GM18867 (cell line): Measurements from ENCODE around the gene KLKB1.

Experiments
- ATAC-seq: cut with Tn5 transposase; IDR thresholded peaks from one replicate; pipeline ENCODE4 v1.9.1; 2021; ENCODE audit warnings: mild to moderate bottlenecking, moderate library complexity; ENCODE audit not compliant: unreplicated experiment

The KLKB1 gene

DNA sequence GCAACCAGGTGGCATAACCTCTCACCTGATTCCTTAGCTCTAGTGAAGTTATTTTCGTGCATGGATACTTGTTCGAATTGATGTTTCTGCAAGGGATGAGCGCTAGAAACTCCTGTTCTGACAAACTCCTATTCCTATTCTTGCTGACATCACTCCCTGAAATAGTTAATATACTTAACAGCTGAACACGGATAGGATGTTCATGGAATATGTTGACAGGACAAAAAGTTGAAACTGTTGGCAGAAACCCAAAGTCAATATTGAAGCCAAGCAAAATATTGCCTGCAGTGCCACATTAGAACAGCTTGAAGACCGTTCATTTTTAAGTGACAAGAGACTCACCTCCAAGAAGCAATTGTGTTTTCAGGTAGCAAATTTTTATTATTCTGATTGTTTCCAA, at the start of gene KLKB1:
Gene KLKB1 (plus strand): TSS at position 287 of the 400 bp plus-strand sequence. CDS start 689 bp downstream, outside the sequence.
- no peak for ATAC-seq

DNA sequence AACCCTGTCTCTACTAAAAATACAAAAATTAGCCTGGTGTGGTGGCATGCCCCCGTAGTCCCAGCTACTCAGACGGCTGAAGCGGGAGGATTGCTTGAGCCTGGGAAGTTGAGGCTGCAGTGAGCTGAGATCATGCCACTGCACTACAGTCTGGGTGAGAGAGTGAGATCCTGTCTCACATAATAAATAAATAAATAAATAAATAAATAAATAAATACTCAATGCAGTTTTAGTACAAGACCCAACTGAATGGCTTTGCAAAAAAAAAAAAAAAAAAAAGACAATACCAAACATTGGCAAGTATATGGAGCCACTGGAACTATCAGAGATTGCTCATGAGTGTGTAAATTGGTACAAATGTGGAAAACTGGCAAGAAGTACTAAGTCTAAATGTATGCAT, 39.2 kb upstream of the KLKB1 start:
- ATAC-seq = no peak

DNA sequence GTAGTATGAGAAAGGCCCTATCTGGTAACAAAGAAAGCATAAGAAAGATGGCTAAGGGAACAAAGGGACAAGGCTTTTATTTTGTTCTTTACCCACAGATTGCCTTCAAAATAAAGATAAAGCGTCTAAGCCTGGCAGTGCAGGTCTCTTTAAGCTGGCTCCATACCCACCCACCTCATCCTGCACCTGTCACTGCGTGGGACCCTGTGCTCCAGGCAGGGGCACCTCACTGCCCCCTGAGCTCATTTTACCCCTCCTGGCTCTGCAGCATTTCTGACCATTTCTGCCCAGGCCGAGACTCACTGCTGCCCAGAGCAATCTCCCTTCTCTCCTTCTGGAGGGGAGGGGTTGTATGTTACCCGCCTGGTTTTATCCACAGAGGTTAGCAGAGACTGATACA, 37.7 kb upstream of the KLKB1 start:
- no peak for ATAC-seq

DNA sequence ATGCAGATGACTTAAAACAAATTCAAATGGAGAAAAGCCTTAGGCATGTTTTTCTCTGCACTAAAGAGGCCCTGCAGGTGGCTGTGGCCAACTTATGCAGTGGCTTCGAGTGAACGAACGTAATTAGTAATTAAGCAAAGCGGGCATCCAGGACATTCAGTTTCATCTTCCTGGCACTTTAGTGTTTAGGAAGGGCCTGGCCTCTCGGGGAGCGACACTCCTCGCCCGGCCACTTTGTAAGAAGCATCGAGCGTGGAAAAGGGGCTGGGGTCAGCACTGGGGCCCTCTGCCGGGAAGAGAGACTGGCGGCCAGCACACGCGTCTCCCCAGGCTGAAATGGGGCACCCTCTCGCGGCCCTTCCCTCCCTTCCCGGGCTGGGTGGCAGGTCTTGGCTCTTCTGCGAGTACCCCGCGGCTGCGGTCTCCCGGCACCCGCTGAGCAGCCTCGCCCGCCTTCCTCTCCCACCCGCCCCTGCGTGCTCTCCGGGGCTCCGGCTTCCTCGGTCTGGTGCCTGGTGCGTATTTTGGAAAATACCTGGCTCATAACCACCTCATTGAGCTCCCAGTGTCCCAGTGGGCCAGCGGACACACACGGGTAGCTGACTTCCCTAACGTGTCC, 36.6 kb upstream of the KLKB1 start:
- ATAC-seq = peak; percentile 36

DNA sequence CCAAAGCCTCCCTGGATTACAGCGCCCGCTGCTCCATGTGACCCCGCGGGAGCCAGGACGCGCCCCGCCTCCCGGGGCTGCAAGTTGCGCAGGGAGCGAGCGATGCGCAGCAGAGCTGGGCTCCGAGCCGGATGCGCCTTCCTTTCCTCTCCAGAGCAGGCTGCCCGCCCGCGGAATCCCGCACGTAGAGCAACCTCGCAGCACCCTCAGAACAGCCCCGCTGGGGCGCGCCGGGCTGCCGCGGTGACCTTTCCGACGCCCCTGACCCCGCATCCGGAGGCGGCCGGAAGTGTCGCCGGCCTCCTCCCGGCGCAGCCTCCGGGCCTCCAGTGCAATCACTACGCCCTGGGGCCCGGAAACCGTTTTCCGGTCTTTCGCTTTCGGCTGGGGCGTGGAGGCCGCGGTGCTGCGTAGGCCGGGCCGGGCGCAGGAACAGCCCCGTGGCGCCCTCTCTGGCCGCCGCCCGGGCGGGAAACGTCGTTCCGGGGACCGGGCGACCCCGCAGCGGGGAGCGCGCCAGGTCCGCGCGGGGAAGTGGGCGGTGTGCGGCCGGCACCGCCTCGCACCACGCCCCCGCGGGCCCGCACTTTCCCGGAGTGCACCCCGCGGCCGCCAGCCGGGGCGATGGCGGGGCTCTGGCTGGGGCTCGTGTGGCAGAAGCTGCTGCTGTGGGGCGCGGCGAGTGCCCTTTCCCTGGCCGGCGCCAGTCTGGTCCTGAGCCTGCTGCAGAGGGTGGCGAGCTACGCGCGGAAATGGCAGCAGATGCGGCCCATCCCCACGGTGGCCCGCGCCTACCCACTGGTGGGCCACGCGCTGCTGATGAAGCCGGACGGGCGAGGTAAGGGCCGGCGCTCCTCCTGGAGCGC, 35.9 kb upstream of the KLKB1 start, which contains the start of gene CYP4V2:
Gene CYP4V2 (plus strand): TSS at position 368 of the 866 bp plus-strand sequence. CDS start 257 bp downstream, at position 625.
- ATAC-seq = peak; percentile 88

DNA sequence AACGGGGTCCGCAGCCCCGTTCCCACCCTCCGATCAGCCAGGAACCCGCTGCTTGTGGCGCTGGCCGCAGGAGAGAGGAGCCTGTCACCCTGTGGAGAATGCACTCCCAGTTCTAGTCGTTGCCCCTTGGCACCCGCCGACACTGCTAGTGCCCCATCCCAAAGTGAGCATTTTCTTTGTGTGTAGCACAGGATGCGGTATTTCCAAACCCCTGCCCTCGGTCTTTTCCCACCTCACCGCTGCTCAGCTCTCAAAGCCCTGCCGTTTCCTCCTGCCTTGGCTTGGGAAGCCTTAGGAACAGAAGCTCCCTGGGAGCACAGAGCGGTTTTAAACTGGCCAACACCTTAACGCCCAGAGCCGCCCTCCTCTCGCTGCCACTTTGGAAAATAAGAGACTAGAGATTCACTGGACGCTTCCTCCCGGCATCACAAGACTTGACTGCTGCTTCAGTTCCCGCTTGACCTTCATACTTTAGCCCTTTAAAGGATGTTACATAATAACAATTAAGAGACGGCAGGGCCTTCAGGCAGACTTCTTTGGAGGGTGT, 35.2 kb upstream of the KLKB1 start:
- peak; percentile 15 for ATAC-seq

DNA sequence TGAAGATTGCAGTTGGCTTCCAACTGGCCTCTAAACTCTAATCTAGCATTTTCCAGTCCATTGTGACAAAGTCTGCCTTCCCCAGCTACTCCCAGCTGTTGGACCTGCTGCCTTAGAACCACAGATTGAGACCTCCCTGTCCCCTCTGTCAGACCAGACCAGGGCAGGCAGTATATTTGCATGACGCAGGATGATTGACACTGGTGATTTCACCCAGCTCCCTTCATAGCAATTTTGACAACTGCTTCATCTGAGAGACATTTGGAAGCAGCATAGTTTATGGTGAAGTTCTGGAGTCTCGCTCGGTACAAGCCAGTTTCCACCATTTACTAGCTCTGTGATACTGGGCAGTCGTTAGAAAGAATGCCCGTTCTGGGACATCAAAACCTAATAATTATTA, 33.5 kb upstream of the KLKB1 start:
- no peak for ATAC-seq

DNA sequence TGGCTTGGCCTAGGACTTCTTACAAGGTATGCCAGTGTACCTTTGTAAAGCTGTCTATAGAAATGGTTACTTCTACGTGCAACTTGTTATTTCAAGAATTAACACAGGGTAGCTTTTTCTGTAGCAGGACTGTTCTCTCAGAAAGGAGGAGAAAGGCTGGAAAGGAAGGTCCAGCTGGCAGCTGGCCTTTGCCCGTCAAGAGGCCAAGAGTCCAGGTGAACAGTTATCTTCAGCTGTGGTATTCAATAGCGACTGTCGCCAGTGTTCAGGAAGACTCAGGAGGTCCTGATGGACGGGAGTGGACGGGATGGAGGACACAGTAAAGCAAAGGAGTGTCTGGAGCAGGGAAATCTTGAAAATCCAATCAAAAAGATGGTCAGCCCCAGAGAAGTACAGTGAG, 31.2 kb upstream of the KLKB1 start:
- no peak for ATAC-seq

DNA sequence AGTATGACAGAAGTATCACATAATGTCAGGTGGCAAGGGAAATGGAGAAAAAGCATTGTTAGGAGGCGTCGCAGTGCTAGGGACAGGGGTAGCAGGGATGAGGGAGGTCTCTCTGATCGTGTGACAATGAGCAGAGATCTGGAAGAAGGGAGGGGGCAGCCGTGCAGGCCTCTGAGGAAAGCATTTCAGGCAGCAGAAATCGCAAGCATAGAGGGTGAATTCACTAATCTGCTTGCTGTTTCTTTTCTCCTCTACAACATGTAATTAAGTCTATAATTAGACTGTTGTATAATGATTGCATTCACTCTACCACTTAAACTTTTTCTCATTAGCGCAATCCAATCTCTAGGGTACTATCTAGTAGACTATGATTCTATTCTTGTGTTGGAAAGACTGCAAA, 26.8 kb upstream of the KLKB1 start:
- ATAC-seq = no peak

DNA sequence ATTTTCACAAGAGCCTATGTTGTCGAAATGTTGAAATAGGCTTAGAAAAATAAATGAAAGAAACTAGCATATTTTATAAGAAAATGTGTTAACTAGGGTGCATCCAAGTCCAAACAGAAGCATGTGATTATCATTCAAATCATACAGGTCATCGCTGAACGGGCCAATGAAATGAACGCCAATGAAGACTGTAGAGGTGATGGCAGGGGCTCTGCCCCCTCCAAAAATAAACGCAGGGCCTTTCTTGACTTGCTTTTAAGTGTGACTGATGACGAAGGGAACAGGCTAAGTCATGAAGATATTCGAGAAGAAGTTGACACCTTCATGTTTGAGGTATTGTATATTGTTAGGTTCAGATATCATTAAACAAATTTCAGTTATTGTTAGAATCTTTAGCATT, 26.3 kb upstream of the KLKB1 start:
- no peak for ATAC-seq

DNA sequence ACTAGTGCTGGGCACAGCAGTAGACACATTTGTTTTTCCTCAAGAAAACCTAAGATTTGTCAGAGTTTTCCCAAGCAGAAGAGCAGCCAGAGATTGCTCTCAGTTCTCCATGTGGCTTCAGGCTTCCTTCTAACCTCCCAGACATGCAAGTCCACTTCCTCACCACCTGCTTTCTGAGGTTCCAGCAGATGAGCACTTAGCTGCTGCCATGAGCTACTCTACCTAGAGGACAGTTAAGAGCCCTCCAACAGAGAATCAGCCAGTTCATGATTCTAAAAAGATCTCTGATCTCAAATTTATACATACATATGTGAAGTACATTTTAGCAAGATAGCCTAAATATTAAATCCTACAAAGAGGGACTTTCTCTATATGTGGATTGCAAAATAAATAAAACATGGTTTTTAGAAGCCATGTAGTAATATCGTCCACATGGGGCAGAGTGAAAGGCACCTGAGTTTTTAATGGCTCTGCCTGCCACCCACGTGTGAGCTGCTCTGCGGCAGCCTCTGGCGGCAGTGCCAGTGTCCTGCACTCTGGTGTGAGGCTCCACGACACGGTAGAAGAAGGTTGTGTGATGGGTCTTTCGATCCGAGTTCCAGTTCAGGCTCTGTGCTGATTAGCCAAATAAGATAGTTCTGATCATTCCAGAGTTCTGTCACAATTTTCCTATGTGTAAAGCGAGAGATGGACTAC, 25.6 kb upstream of the KLKB1 start:
- peak; percentile 99 for ATAC-seq

DNA sequence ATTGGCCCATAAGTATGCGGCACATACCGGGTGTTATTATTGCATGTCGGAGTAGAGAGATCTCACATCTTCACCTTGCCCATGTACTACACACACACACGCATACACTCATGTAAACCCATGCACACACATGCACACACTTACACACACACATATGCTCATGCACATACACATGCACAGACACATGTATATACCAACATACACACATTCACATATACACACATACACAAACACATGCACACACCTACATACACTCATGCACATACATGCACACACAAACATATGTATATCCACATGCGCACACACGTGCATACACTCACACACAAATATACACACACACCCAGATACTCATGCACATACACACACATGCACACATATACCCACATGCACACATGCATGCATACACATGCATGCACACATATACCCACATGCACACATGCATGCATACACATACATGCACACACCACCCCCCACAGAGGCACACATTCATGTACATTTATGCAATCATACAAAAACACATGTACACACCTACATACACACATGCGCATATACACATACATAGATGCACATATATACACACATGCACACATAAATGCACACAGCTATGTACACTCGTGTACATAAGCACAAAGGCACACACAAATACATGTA, 24.7 kb upstream of the KLKB1 start:
- no peak for ATAC-seq

DNA sequence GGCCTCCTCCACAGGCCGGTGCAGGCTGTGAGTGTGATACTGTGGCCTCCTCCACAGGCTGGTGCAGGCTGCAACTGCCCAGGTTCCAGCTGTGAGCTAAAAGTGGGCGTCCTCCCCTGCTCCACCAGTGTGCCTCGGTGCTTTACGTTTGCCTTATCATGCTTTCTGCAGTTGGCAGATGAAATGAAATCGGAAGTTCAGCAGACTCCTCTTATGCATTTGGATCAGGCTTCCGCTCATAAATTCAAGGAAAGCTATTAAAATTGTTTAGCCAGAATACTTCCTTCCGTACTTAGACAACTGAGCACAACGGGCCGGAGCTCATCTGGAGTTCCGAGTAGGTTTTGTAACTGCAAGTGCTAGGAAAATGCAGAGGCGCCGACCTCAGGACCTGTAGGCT, 23.9 kb upstream of the KLKB1 start:
- ATAC-seq = no peak

DNA sequence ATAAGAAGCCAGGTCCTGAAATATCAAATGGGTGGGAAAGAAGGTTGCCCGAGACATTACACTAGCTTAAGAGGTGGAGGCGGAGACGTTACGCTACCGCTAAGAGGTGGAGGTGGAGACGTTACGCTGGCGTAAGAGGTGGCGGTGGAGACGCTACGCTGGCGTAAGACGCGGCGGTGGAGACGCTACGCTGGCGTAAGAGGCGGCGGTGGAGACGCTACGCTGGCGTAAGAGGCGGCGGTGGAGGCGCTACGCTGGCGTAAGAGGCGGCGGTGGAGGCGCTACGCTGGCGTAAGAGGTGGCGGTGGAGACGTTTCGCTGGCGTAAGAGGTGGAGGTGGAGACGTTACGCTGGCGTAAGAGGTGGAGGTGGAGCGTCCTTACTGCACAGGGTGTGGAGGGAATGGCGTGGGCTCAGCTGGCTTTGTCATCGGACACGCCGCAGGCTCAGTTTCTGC, 23.2 kb upstream of the KLKB1 start:
- ATAC-seq = no peak

DNA sequence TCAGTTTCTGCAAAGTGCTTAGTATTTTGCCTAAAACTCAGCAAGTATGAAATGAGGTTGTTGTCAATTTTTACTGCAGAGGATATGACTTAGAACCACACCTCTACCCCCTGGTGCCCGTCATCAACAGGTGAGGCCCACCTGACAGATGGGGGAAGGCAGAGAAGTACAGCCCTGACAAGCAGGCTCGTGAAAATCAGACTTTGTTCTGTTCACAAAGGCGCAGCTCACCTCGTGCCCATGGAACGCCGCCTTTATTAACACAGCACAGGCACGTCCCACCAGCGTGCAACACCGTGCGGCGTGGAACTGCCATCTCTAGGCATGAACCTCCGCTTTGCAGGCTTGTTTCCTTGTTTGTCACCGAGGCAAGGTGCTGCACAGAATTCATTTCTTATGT, 22.6 kb upstream of the KLKB1 start:
- ATAC-seq = no peak

DNA sequence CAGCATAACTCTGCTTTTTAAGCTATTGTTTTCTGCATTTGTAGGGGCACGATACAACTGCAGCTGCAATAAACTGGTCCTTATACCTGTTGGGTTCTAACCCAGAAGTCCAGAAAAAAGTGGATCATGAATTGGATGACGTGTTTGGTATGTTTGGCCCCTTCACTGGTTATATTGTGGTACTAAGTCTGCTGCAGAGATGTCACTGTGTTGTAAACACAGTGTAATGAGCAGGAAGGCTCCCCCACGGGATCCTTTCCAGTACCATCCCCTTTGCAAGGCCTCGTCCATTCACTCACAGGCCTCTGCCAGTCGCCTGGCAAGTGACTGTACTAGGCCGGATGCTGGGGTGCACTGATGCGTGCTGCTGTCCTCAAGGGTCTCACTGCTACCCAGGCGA, 22.2 kb upstream of the KLKB1 start:
- ATAC-seq = no peak

DNA sequence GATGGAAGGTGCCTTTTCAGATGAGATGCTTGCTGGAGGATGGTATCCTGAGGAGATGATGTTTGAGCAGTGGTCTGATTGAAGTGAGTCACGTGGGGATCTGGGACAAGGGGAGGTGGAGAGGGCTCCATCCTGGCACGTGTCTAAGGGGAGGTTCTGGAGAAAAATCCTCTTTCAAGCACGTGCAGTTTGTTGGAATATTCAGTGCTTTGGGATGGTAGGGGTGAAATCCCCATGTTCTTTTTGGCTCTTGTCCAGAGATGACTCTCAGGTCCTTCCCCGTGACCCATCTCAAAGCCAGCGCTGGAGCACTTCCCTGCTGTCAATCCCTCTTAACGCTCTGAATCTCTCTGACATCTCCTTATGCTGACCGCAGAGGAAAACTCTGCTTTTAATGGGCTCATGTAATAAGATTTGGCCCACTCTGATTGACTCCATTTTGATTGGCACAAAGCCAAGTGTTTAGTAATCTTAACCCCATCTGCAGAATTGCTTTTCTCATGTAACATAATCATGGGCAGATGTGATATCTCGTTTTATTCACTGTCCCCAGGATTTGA, 10.8 kb upstream of the KLKB1 start:
- no peak for ATAC-seq

DNA sequence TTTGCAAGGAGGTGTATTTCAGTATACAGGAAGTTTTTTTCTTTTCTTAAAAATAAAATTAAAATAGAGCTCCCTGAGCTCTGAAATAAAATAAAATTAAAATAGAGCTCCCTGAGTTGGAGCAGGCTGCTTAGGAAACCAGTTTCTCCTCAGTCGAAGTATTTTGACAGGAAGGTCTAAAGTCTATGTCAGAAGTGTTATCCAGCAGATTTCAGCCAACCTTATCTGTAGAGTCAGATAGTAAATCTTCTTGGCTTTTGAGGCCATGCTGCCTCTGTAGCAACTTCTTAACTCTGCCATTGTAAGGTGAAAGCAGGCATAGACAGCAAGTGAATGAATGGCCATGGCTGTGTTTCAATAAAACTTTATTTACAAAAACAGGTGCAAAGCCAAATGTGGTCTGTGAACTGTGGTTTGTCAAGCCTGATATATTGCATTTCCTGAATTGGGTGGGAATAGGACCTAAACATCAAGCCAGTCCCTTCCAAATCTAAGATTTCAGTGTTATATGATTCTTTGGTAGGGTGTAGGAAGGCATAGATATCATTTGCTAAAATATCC, 9.5 kb upstream of the KLKB1 start:
- no peak for ATAC-seq

DNA sequence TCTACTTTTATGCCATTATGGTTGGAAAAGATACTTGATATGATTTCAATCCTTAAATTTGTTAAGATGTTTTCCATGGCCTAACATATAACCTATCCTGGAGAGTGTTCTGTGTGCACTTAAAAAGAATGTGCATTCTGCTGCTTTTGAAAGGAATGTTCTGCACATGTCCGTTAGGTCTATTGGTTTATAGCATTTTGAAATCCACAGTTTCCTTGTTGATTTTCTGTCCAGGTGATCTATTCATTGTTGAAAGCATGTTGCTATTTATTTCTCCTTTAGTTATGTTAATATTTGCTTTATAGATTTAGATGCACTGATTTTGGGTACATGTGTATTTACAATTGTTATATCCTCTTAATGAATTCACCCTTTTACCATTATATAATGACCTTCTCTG, 5.7 kb upstream of the KLKB1 start:
- ATAC-seq = no peak

DNA sequence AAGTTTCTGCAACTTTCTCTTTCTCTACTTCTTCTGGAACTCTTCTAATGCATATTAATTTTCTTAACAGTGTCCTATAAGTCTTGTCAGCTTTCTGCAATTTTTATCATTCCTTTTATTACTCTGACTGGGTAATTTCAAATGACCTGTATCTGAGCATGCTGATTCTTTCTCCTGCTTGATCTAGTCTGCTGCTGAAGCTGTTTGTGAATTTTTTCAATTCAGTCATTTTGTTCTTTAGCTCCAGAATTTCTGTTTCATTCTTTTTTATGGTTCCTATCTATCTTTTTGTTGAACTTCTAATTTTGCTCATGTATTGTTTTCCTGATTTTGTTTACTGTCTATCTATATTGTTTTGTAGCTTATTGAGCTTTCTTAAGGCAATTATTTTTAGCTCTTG, 1.5 kb upstream of the KLKB1 start:
- no peak for ATAC-seq
